H1 (cell line): ENCODE measurements around the gene TMUB1. TPM values are rescaled to one million over a fixed set of nuclear protein-coding genes. Genes with fewer than 3 reads are reported as not detected.

Experiments
- CTCF ChIA-PET: fragments of 300-600 bp; sonication (Branson Sonifier 250); formaldehyde crosslinking; loops from one replicate; lab custom pipeline; 2021; ENCODE audit not compliant: partially characterized antibody; lab: Charles Lee
- POLR2A ChIA-PET: fragments of 300-600 bp; sonication (Branson Sonifier 250); formaldehyde crosslinking; loops from one replicate; lab custom pipeline; 2021; ENCODE audit warnings: inconsistent platforms; ENCODE audit not compliant: partially characterized antibody; lab: Charles Lee
- DNase-seq, 2 experiments: peaks; one replicate each; pipeline versions ENCODE4 v3.0.0 to v3.0.0-alpha.2; 2010 to 2022; ENCODE audit warnings: low spot score in 2 of 2, low read depth in 1 of 2, mixed read lengths in 1 of 2
- FAIRE-seq: peaks from 2 replicates; lab custom pipeline; 2011; peaks lifted over from hg19 to GRCh38; lab: Jason Lieb, UNC
- H2AFZ ChIP-seq: 2 replicates; pipeline ENCODE4 v1.8.1; 2012; ENCODE audit warnings: low read length, inconsistent platforms
- H2AK5ac ChIP-seq: 2 replicates; pipeline ENCODE4 v1.6.1; 2013; ENCODE audit warnings: low read depth, low read length
- H2BK120ac ChIP-seq: replicated peaks from 2 replicates; pipeline ENCODE3; 2013; ENCODE audit warnings: low read depth, low read length, inconsistent platforms
- H2BK12ac ChIP-seq: 2 replicates; pipeline ENCODE4 v1.6.1; 2013; ENCODE audit warnings: low read depth, low read length
- H2BK15ac ChIP-seq: 2 replicates; pipeline ENCODE4 v1.6.1; 2013; ENCODE audit warnings: low read length
- H2BK20ac ChIP-seq: 2 replicates; pipeline ENCODE4 v1.6.1; 2013; ENCODE audit warnings: low read length
- H2BK5ac ChIP-seq: 2 replicates; pipeline ENCODE4 v1.6.1; 2013; ENCODE audit warnings: low read depth, low read length
- H3K14ac ChIP-seq: 2 replicates; pipeline ENCODE4 v1.6.1; 2013; ENCODE audit warnings: inconsistent platforms; ENCODE audit not compliant: insufficient read length
- H3K18ac ChIP-seq: 2 replicates; pipeline ENCODE4 v1.6.1; 2013; ENCODE audit warnings: low read length; ENCODE audit errors: extremely low read depth
- H3K23ac ChIP-seq: 2 replicates; pipeline ENCODE4 v1.6.1; 2013; ENCODE audit warnings: inconsistent platforms; ENCODE audit not compliant: insufficient read length
- H3K23me2 ChIP-seq: 2 replicates; pipeline ENCODE4 v1.6.1; 2013; ENCODE audit warnings: low read depth, low read length
- H3K27ac ChIP-seq: 2 replicates; pipeline ENCODE4 v1.6.1; 2011; ENCODE audit warnings: low read depth, low read length, inconsistent platforms
- H3K27me3 ChIP-seq, 4 experiments: replicated peaks in 1 of 4; 1 replicate in 1 of 4; 2 replicates in 3 of 4; pipeline versions ENCODE4 v1.6.1 to v1.8.1; 2011 to 2013; ENCODE audit warnings: low read length in 3 of 4, mild to moderate bottlenecking in 3 of 4, inconsistent platforms in 2 of 4, mixed read lengths in 2 of 4, moderate library complexity in 1 of 4; ENCODE audit not compliant: control insufficient read depth in 3 of 4, insufficient read depth in 3 of 4; ENCODE audit errors: extremely low read depth in 1 of 4
- H3K36me3 ChIP-seq, 4 experiments: 2 replicates each; pipeline versions ENCODE4 v1.6.1 to v1.8.1; 2011 to 2013; ENCODE audit warnings: mild to moderate bottlenecking in 4 of 4, low read length in 3 of 4, moderate library complexity in 2 of 4, control low read depth in 1 of 4, inconsistent platforms in 1 of 4; ENCODE audit not compliant: insufficient read depth in 4 of 4, control insufficient read depth in 2 of 4
- H3K4ac ChIP-seq: replicated peaks from 2 replicates; pipeline ENCODE3; 2013; ENCODE audit warnings: low read length, low read depth, mixed read lengths, inconsistent platforms; ENCODE audit not compliant: insufficient read length
- H3K4me1 ChIP-seq, 4 experiments: replicated peaks in 1 of 4; 1 replicate in 1 of 4; 2 replicates in 3 of 4; pipeline versions ENCODE4 v1.6.1 to v1.8.1; 2011 to 2013; ENCODE audit warnings: low read length in 3 of 4, inconsistent platforms in 2 of 4, mixed read lengths in 1 of 4; ENCODE audit not compliant: insufficient read depth in 4 of 4, control insufficient read depth in 3 of 4
- H3K4me2 ChIP-seq, 2 experiments: 2 replicates each; pipeline versions ENCODE4 v1.6.1 to v1.8.1; 2011 to 2013; ENCODE audit warnings: low read depth in 2 of 2, low read length in 2 of 2, control low read depth in 1 of 2, inconsistent platforms in 1 of 2, mild to moderate bottlenecking in 1 of 2; ENCODE audit not compliant: insufficient read depth in 1 of 2
- H3K4me3 ChIP-seq, 4 experiments: fragments of 200-600, 300-600 bp in 1 of 4; sonication (generic), shearing (Covaris generic), sonication (Bioruptor Twin) in 1 of 4; 2 replicates each; pipeline versions ENCODE4 v1.5.1 to v1.8.1; 2011 to 2016; ENCODE audit warnings: low read length in 4 of 4, low read depth in 3 of 4, control low read depth in 2 of 4, inconsistent platforms in 2 of 4, mild to moderate bottlenecking in 2 of 4, mixed read lengths in 1 of 4, moderate library complexity in 1 of 4; ENCODE audit not compliant: insufficient read depth in 2 of 4; ENCODE audit errors: extremely low read depth in 1 of 4
- H3K56ac ChIP-seq: replicated peaks from 2 replicates; pipeline ENCODE3; 2013; ENCODE audit warnings: low read depth, mild to moderate bottlenecking, mixed read lengths, low read length, inconsistent platforms; ENCODE audit not compliant: insufficient read length
- H3K79me1 ChIP-seq: 2 replicates; pipeline ENCODE4 v1.6.1; 2013; ENCODE audit warnings: low read depth, low read length, control low read depth
- H3K79me2 ChIP-seq, 2 experiments: 2 replicates each; pipeline versions ENCODE4 v1.6.1 to v1.8.1; 2012 to 2013; ENCODE audit warnings: low read length in 2 of 2, mild to moderate bottlenecking in 2 of 2, inconsistent platforms in 1 of 2; ENCODE audit not compliant: insufficient read depth in 2 of 2, control insufficient read depth in 1 of 2
- H3K9ac ChIP-seq, 4 experiments: replicated peaks in 1 of 4; 1 replicate in 1 of 4; 2 replicates in 3 of 4; pipeline versions ENCODE4 v1.6.1 to v1.8.1; 2011 to 2013; ENCODE audit warnings: low read depth in 3 of 4, low read length in 3 of 4, control low read depth in 2 of 4, mild to moderate bottlenecking in 2 of 4, moderate library complexity in 2 of 4, inconsistent platforms in 1 of 4; ENCODE audit errors: extremely low read depth in 1 of 4
- H3K9me3 ChIP-seq, 2 experiments: 2 replicates each; pipeline versions ENCODE4 v1.6.1 to v1.8.1; 2012 to 2013; ENCODE audit warnings: mild to moderate bottlenecking in 2 of 2, moderate library complexity in 2 of 2, control low read depth in 1 of 2, inconsistent platforms in 1 of 2, low read depth in 1 of 2, low read length in 1 of 2, mixed read lengths in 1 of 2; ENCODE audit not compliant: insufficient read depth in 2 of 2
- H4K20me1 ChIP-seq, 2 experiments: replicated peaks in 1 of 2; 2 replicates each; pipeline versions ENCODE3 to v1.8.1; 2011 to 2013; ENCODE audit warnings: inconsistent platforms in 2 of 2, low read length in 2 of 2, mild to moderate bottlenecking in 1 of 2; ENCODE audit not compliant: insufficient read depth in 2 of 2, control insufficient read depth in 1 of 2
- H4K5ac ChIP-seq: 2 replicates; pipeline ENCODE4 v1.6.1; 2013; ENCODE audit warnings: low read length, low read depth, mixed read lengths, inconsistent platforms; ENCODE audit not compliant: insufficient read length
- H4K8ac ChIP-seq: 2 replicates; pipeline ENCODE4 v1.8.0; 2013; ENCODE audit warnings: mild to moderate bottlenecking, moderate library complexity, low read length, inconsistent platforms; ENCODE audit not compliant: insufficient read depth; ENCODE audit errors: extremely low read depth
- H4K91ac ChIP-seq: replicated peaks from 2 replicates; pipeline ENCODE3; 2013; ENCODE audit warnings: low read length, mixed read lengths, inconsistent platforms; ENCODE audit not compliant: insufficient read length
- SIN3A ChIP-seq, 2 experiments: IDR thresholded peaks in 1 of 2; conservative IDR thresholded peaks in 1 of 2; 2 replicates each; pipeline ENCODE4 v1.6.1; 2011 to 2012; ENCODE audit warnings: low read length in 2 of 2, improper control_type of control experiment in 1 of 2, low read depth in 1 of 2, mild to moderate bottlenecking in 1 of 2
- SIX5 ChIP-seq: IDR thresholded peaks from 2 replicates; pipeline ENCODE4 v1.6.1; 2011; ENCODE audit warnings: mild to moderate bottlenecking, low read depth, low read length
- WGBS, 2 experiments: shearing (Covaris generic) in 1 of 2; methylation state at CpG; one replicate each; pipeline versions ENCODE4 v1.1.6 to v1.1.7; 2013 to 2015; ENCODE audit warnings: low lambda C conversion rate in 2 of 2, mixed read lengths in 2 of 2, inconsistent platforms in 1 of 2, low coverage in 1 of 2, missing lambda C conversion rate in 1 of 2; ENCODE audit not compliant: insufficient replicate concordance in 2 of 2, insufficient coverage in 1 of 2, insufficient read length in 1 of 2; ENCODE audit errors: extremely low coverage in 1 of 2, missing lambda C conversion rate in 1 of 2; 5-methylcytosine and 5-hydroxymethylcytosine counted together
- polyA plus RNA-seq, 7 experiments: library from polyadenylated mRNA; depleted of rRNA in 3 of 7; stranded (reverse) in 5 of 7; unstranded in 2 of 7; fragments of >200 nt in 5 of 7; fragments of 200-250 nt in 2 of 7; gene quantifications; 1 replicate in 5 of 7; 2 replicates in 1 of 7; 4 replicates in 1 of 7; pipeline versions ENCODE4 v1.2.1 to v1.2.3, GENCODE V29; 2011 to 2013; ENCODE audit warnings: missing spikeins in 2 of 7, mixed read lengths in 2 of 7
- total RNA-seq: library from RNA; stranded (reverse); fragmentation: NEBNext Ultra II Directional; extraction: Animal tissue kit (Norgen Biotek cat#: 25700); gene quantifications from 2 replicates; pipeline ENCODE4 v1.2.1, GENCODE V29; 2021
- TF ChIP-seq, protein P1 (sequence below): IDR thresholded peaks from 2 replicates; pipeline ENCODE4 v1.6.1; 2012; ENCODE audit warnings: inconsistent platforms
- TF ChIP-seq, protein P2 (sequence below), 3 experiments: IDR thresholded peaks; 1 replicate in 2 of 3; 2 replicates in 1 of 3; pipeline versions ENCODE4 v1.5.1 to v1.6.1; 2011; ENCODE audit warnings: low read length in 3 of 3, mild to moderate bottlenecking in 3 of 3, inconsistent platforms in 2 of 3, low read depth in 1 of 3, moderate library complexity in 1 of 3; ENCODE audit not compliant: insufficient read depth in 1 of 3; ENCODE audit errors: control extremely low read depth in 1 of 3

Gene TMUB1
- total and polyA plus RNA-seq, 2 of the 8 experiments (the other 6 are each of a cell fraction or from before 2014, with no cell fraction given), result 41.4 to 56.2 TPM

DNA sequence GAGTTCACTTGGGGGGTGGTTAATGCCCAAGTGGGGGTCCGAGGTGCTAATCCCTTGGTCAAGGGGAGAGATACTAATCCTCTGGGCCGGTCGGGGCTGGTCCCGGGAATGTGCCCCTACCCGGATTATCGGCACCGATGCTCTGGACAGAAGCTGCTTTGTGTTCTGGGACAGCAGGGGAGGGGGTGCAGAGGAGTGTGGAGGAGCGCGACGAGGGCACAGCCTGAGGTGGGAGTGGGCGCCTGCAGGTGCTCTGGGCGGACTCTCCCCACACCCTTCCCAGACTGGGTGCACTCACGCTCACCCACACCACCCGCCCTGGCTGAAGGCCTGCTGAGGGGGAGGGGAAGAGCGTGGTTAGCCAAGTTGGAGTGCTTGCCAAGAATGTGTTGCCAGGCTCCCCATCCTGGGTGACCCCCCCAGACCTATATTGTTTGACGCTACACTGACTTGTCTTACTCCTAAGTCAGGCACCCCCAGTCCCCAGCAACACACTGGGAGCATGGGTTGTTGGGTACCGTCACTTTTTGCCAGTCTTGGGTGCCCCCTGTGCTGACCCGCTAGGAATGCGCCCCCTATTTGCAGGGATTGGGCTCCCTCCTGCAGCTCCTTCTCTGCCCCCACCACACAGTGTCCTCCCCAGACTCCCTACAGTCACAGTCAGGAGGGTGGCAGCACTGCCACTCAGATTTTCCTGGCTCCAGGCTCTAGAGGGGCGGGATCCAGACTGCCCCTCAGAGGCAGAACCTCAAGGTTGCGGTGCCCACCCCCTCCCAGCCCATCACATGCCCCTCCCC, 22.7 kb downstream of the TMUB1 start:
- Histone ChIP-seq H3K18ac (peak overlapping the region; percentile 71), H2BK20ac (no peak overlapping the region), H2AFZ (no peak overlapping the region), H3K4me3 (peak overlapping the region; percentile 59 to 91 (median 74)), H3K27ac (no peak overlapping the region), H4K91ac (peak overlapping the region; percentile 48), H2BK5ac (peak overlapping the region; percentile 60; the same call in 1 of the 2 replicates), H3K9ac (peak overlapping the region in 2 of 4 experiments; percentile 20 to 29; a peak in 3 of 7 replicates), H3K4ac (no peak overlapping the region), H4K20me1 (peaks cover 5 to 13% of the 10 kb centered on the region in 2 experiments), H2BK15ac (no peak overlapping the region), H3K27me3 (peaks cover 0 to 8% (median 4%) of the 10 kb centered on the region in 4 experiments; a peak in 5 of 7 replicates), H3K56ac (no peak overlapping the region), H3K23ac (no peak overlapping the region), H2BK120ac (no peak overlapping the region), H2BK12ac (peak overlapping the region; percentile 80; the same call in 1 of the 2 replicates), H3K9me3 (no peaks in the 10 kb centered on the region), H3K79me1 (peaks cover 6% of the 10 kb centered on the region; the same call in 1 of the 2 replicates), H2AK5ac (no peak overlapping the region; the same call in 1 of the 2 replicates), H3K36me3 (peaks cover 0 to 13% (median 8%) of the 10 kb centered on the region in 4 experiments; a peak in 5 of 8 replicates)
- 10% methylated on average over 19 of the region's 21 CpGs; no CpG with 5 or more reads in 1 of the 2 experiments for WGBS, 2 experiments
- DNase-seq, result no peak
- TF ChIP-seq, protein P1, sequence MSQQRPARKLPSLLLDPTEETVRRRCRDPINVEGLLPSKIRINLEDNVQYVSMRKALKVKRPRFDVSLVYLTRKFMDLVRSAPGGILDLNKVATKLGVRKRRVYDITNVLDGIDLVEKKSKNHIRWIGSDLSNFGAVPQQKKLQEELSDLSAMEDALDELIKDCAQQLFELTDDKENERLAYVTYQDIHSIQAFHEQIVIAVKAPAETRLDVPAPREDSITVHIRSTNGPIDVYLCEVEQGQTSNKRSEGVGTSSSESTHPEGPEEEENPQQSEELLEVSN, result 0 out of 2 replicates have a peak, but pooled peaks have one; percentile 9
- TF ChIP-seq, protein P2, sequence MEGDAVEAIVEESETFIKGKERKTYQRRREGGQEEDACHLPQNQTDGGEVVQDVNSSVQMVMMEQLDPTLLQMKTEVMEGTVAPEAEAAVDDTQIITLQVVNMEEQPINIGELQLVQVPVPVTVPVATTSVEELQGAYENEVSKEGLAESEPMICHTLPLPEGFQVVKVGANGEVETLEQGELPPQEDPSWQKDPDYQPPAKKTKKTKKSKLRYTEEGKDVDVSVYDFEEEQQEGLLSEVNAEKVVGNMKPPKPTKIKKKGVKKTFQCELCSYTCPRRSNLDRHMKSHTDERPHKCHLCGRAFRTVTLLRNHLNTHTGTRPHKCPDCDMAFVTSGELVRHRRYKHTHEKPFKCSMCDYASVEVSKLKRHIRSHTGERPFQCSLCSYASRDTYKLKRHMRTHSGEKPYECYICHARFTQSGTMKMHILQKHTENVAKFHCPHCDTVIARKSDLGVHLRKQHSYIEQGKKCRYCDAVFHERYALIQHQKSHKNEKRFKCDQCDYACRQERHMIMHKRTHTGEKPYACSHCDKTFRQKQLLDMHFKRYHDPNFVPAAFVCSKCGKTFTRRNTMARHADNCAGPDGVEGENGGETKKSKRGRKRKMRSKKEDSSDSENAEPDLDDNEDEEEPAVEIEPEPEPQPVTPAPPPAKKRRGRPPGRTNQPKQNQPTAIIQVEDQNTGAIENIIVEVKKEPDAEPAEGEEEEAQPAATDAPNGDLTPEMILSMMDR (IDR thresholded peaks at IDR 0.05; ENCODE audit: control extremely low read depth in 1 of 3, insufficient read depth in 1 of 3, low read depth in 1 of 3, low read length in 3 of 3), result peak in 1 of 3 experiments; percentile 6; a peak in 1 of 4 replicates
- peak in 1 of 2 experiments; percentile 5; a peak in 1 of 4 replicates for TF ChIP-seq SIN3A (conservative IDR thresholded peaks at IDR 0.05 in 1 of 2, IDR thresholded peaks at IDR 0.05 in 1 of 2; ENCODE audit: low read depth in 1 of 2, low read length in 2 of 2)
- no peak for TF ChIP-seq SIX5
- TF ChIP-seq, all 59 proteins: peak for 3
- no peak overlapping the region for H4K5ac ChIP-seq
- H3K79me2 ChIP-seq, result peaks cover 0 to 8% of the 10 kb centered on the region in 2 experiments; a peak in 1 of 4 replicates
- POLR2A ChIA-PET, result interaction anchor here (0.7 to 2.0 kb wide), 11 partner anchors 10 to 167 kb away, joined by 3 to 15 read pairs (median 5); partner anchors contain the start of genes ABCB8 and FASTK
- peaks cover 9 to 42% (median 32%) of the 10 kb centered on the region in 4 experiments for H3K4me1 ChIP-seq
- H3K14ac ChIP-seq, result no peak overlapping the region
- peak overlapping the region; percentile 86 to 99 for H3K4me2 ChIP-seq
- CTCF ChIA-PET, result interaction anchor here (0.7 to 9.7 kb wide), 17 partner anchors 14 to 88 kb away, joined by 3 to 88 read pairs (median 4); partner anchors contain the start of gene ABCB8
- no peak for FAIRE-seq
- H3K23me2 ChIP-seq, result peaks cover 33% of the 10 kb centered on the region
- H4K8ac ChIP-seq, result no peak overlapping the region; the same call in 1 of the 2 replicates
